Stimulated activated CD4-positive, alpha-beta T cell treated with anti-CD3 and anti-CD28 coated beads, Interleukin-12 subunit alpha, Interleukin-12 subunit beta, amount 100 ng/mL, for 48 hours (primary cell): ENCODE results near the gene RAVER1.
A peak's percentile ranks its signal among the peaks of the same experiment; 100 is the strongest.
"Not testable (repeated sequence)": the region's sequence is repeated elsewhere in the genome, so short reads cannot be mapped to it uniquely, and the experiment has no call there.

ENCODE experiments used
- DNase-seq, 3 donors: peaks; one replicate each; pipeline ENCODE4 v3.0.0-alpha.2; 2020; ENCODE audit warnings: low read depth in 2 of 3, low spot score in 1 of 3

Gene RAVER1

GRCh38 chr19:10291554-10292205 lies 41.6 kb downstream of the RAVER1 start:
- no peak for DNase-seq

- DNase-seq, result no peak
These were observed 42.3 kb downstream of the RAVER1 start for GRCh38 chr19:10290876-10291553.

GRCh38 chr19:10290357-10290875 lies 42.9 kb downstream of the RAVER1 start:
- DNase-seq, result no peak

- no peak for DNase-seq
These were observed 43.4 kb downstream of the RAVER1 start, which contains the start of gene ICAM5 for GRCh38 chr19:10289836-10290356. TSS of gene ICAM5 (plus strand) at chr19:10289952. CDS start at chr19:10290044, 92 bp downstream.

- peak; percentile 50 to 66 (median 63) for DNase-seq
These were observed 44.0 kb downstream of the RAVER1 start for GRCh38 chr19:10289167-10289835.

- peak in 1 of 3 donors; percentile 35 for DNase-seq
These were observed 44.6 kb downstream of the RAVER1 start for GRCh38 chr19:10288662-10289166.

- DNase-seq, result no peak
These were observed 46.3 kb downstream of the RAVER1 start, which contains the start of gene ICAM4 for GRCh38 chr19:10286803-10287737. TSS of gene ICAM4 (plus strand) at chr19:10286955. CDS start at chr19:10287013, 58 bp downstream.

- DNase-seq, result no peak
These were observed 47.9 kb downstream of the RAVER1 start for GRCh38 chr19:10285393-10285792.

GRCh38 chr19:10284960-10285278 lies 48.4 kb downstream of the RAVER1 start:
- DNase-seq, result no peak

- no peak for DNase-seq
These were observed 49.0 kb downstream of the RAVER1 start for GRCh38 chr19:10284065-10284959.

- DNase-seq, result no peak
These were observed 49.8 kb downstream of the RAVER1 start for GRCh38 chr19:10283301-10284064.

- not testable (repeated sequence) for DNase-seq
These were observed 51.3 kb downstream of the RAVER1 start for GRCh38 chr19:10282043-10282442.

- DNase-seq, result no peak
These were observed 53.4 kb downstream of the RAVER1 start for GRCh38 chr19:10279737-10280442.

GRCh38 chr19:10278935-10279334 lies 54.4 kb downstream of the RAVER1 start:
- no peak for DNase-seq

- DNase-seq, result no peak
These were observed 55.3 kb downstream of the RAVER1 start for GRCh38 chr19:10277795-10278589.

- DNase-seq, result no peak
These were observed 58.7 kb downstream of the RAVER1 start for GRCh38 chr19:10274589-10274988.

- no peak for DNase-seq
These were observed 61.7 kb downstream of the RAVER1 start for GRCh38 chr19:10271543-10272086.
